HG03558 (cell line): ENCODE results near the gene ARL14EPL.

Experiments
- ATAC-seq: cut with Tn5 transposase; IDR thresholded peaks from one replicate; pipeline ENCODE4 v1.9.1; 2021; ENCODE audit warnings: moderate number of reproducible peaks; ENCODE audit not compliant: unreplicated experiment; ENCODE audit errors: extremely low read depth

ARL14EPL gene

DNA sequence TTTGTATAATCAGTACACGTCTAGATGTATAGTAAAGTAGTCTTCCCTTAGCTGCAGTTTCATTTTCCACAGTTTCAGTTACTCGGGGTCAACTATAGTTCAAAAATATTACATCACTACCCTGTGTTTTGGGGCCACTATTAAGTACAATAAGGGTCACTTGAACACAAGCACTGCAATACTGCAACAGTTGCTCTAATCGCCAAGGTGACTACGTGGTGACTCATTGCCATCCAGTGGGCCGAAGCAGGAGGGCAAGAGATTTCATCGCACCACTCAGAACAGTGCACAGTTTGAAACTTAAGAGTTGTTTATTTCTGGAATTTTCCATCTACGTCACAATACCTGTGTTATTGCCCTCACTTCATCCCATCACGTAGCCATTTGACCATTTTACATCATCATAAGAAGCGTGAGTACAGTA lies at the start of gene ARL14EPL:
TSS of gene ARL14EPL (plus strand) at position 379 of the 424 bp plus-strand sequence. CDS start 18,994 bp downstream, outside the sequence.
- peak; percentile 45 for ATAC-seq

DNA sequence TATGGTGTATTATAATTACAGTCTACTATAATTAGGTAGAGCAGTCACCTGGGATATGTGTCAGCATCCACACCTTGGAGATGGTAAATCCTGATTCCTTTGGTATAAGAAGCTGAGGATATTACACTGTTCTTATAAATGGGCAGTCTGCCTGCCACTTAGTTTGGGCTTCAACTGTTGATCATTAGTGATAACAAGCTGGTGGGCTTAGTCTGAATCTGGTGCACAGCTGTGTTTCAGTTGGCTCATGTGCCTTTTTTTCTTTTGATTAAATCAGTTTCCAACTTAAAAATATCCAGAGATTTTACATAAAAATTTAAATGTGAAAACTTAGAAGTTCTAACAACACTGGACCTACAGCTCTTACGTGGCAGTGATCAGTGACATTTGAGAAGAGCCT lies 48.8 kb upstream of the ARL14EPL start:
- no peak for ATAC-seq

DNA sequence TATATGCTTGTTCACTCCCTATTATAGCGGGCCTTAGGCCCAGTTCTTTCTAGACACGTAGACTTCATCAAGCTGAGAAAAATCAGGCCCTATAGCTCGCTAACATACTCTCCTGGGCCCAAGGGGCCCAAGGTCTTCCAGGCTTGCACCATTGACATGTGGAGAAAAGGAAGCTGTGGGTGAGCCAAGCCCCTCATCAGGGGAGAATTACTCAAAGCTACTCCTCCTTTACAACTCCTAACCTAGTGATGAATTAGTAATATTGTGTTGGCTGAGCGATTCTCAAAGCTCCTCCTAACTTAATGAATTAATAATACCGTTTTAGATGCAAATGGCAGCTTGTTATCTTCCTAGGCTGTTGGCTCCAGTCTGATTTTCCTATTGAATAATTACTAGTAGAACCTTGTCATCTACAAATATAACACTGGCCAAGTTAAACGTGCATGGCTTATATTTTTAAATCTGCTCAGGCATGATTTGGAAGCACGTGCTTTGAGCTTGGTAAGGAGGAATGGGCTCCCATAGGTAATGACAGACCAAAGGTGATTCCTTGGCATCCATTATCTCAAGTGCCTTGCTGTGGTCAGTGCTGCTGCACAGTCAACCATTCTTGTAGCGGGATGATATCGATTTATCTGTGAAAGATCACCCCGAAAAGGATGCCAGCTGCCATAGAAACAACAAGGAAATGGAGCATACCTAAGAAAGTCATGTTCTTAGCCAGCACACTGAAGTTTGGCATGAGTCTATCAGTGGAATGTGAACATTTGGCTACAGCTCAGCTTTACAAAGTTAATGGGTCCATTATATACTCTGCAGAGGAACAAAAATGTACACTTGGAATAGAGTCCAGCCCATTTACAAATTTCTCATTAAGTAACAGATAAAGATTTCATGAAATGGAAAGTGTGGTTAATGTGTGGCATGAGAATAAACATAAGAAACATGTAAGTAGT lies 46.2 kb upstream of the ARL14EPL start:
- ATAC-seq = no peak

DNA sequence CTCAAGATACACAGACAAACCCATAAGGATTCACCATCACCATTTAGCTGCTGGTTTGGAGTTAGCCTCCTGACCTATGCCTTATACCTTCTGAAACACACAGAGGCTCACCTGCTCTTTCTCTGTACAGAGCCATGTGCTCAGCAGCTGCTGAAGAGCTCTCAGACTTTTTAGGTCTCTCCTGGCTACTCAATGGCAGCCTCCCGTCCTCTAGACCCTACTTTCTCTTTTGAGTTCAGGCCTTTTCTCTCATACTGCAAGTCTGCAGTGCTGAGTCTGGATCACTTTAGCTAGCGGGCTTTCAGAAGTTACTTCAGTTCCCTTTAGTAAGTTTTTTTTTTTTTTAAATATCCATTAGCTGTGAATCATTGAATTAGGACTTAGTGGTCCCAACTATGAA lies 44.3 kb upstream of the ARL14EPL start:
- no peak for ATAC-seq

DNA sequence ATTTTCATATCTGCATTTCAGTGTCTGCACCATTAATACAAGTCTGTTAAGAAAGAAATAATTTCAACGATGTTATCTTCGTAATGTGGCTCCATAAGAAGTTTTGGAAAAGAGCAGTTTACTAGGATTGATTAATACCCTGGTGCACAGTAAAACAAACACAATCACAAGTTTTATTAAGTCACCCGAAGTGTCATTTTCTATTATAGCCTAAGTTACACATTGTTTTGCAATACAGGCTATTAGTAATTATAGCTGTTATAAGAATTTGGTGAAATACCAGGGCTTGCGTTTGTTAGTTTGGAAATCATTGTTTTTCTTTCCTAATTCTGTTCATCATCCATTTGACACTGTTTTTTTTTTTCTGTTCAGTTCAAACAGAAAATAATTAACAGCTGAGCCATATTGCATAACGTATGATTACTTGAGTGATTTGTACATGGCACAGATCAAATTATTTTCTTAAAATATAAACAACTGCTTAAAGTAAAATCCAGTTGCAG lies 39.4 kb upstream of the ARL14EPL start:
- no peak for ATAC-seq

DNA sequence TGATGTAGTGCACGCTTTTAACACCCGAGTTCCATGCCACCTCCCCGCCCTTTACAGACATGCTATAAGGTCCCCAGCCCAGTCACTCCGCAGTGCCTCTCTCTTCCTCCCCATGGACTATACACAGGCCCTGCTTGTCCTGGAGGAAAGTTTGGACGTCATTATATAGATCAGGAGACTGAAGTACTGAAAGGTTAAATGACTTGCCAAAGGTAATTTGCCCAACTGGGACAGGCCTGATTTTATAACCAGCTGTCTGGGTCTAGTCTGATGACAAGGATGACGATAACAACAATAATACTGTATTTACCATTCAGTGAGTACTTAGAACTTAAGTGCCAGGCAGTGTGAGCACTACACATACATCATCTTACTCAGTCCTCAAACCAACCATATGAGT lies 36.9 kb upstream of the ARL14EPL start:
- ATAC-seq = no peak

DNA sequence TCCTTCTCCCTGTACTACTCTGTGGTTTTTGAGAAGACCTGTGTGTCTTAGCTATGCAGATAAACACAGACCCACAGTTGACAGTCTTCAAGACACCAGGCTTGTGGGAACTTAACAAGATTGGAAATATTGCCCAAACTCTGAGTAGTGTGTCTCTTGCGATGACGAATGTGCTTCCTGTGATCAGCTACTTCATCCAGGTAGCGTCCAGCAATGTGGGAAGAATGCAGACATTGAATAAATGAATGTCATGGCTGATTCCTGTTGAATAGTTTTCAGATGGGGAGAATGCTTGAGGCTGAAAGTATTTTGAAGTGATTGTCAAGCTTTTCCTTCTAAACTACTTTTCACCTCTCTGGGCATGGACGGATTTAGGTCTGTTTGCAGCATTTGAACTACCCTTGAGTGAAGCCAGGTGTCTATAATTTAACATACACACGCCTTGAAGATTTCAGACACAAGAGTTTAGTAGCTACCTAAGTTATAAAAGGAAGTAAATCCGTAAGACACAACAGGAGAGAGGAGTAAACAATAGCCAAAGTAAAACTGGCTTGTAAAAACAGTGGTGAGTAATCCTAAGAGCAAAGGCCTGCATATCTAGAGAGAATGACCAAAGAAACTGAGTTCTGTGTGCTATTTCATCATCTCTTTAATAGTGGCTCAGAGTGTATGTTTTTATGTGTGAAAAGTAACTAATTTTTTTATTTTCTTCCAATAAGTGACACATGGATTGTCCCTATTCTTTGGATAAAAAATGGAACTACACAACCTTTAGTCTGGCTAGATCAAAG lies 30.0 kb upstream of the ARL14EPL start:
- no peak for ATAC-seq

DNA sequence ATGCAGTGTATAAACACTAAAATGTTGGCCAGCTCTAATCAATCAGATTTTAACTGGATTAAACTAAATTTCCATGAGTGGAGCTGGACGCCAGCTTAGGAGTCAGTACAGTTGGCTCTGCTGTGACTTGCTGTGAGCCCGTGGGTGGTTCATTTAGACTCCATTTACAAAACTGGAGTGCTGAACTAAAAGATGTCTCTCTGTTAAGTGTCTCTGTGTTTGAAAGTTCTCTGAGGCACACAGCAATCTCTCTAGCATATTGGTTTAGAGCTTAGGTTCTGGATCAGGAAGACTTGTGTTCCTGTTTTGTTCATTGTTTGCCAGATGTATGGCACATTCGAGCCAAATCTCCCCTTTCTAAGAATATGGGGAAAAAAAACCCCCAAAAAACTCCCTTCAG lies 28.0 kb upstream of the ARL14EPL start:
- no peak for ATAC-seq

DNA sequence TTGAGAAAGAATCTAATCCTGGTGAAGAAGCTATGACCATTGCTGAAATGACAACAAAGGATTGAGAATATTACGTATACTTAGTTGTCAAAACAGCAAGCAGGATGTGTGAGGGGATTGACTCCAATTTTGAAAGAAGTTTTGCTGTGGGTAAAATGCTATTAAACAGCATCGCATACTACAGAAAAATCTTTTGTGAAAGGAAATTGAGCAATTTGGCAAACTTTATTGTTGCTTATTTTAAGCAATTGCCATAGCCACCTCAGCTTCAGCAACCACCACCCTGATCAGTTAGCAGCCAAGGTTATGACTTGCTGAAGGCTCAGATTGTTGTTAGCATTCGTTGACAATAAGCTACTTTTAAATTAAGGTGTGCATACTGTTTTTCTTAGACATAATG lies 22.5 kb upstream of the ARL14EPL start:
- ATAC-seq = no peak

DNA sequence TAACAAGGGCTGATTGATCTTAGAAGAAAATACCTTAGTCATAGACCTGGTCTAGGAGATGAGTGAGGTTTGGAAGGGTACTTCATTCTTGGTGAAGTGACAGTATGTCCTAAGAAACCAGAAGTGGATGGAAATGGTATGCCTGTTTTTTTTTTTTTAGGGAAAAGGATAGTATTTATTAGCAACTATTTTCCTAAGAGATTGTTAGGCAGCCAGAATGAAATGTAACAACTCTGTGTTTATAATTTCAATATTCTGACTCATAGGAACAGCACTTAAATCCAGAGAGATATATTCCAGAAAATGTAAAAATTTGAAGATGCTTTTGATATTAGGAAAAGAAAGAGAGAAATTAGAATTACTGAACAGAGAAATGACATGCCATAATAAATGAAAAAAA lies 21.2 kb upstream of the ARL14EPL start:
- ATAC-seq = no peak

DNA sequence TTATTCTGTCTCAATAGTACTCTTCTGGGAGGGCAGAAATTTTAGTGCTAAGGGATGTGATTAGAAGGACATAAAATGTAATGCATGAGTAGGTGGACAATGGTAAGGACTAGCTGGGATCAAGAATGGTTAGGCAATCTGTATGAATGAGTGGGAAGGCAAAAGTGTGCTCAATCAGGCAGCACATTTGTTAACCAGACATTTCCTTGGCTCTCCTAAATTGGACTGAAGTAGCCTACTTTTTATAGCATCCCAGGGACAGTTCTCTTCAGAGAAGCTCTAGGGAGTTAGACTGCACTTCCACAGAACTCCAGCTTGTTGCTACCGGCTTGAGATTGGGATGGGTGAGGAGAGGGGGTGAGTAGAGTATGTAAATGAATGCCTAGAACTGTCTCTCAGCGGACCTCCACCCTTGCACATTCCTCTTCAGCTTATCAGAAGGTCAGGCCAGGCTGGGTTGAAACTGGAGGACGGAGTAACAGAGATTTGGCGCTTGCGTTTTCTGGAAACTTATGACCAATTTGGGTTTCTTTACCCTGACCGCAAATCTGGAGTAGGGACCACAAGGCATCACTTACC lies 19.0 kb upstream of the ARL14EPL start:
- no peak for ATAC-seq

DNA sequence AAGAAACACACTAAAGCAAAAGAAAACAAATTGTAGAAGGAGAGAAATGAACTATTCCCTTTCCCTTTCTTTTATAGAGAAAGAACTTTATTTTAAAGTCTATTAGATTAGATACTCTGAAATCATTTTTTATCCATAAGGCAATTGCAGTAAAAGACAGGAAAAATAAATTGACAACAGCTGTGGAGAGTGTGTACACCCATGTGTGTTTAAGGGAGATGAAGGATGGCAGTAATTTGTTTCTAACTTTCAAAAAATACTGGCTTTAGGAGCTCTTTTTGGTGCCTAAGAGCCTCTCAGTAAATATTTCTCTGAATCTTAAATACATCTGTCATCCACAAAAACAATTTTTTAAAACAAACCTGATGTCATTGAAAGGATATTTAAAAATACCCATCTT lies 18.3 kb upstream of the ARL14EPL start:
- ATAC-seq = no peak

DNA sequence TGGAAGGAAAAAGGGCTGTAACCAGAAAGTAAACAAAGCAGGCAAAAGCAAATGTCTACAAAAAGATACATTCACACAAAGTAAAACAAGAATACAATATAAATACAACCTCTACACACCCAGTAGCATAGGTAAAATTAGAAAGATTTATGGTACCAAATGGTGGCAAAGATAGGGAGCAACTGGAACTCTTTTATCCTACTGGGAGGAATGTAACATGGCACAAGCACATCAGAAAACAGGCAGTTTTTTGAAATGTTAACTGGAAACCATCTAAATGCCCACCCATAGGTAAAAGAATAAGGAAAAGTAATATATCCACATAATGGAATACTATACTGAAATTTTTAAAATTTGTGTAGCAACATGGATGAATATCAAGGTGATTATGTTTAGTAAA lies 8.7 kb upstream of the ARL14EPL start:
- no peak for ATAC-seq

DNA sequence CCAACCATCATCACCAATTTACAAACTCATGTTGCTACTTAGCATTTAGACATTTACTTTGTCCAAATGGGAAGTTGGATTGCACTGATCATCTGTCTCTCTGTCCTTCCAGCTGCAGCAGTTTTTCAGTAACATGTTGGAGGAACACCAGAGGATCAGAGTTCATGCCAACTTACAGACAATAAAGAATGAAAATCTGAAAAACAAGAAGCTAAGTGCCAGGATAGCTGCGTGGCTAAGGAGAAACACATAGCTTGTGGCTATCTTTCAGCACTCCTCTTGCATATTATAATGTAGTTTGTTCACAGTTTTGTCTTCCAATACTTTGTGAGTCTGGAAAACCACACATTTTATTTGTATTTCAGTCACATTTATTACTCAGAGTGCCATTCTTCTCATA lies 6.4 kb upstream of the ARL14EPL start:
- ATAC-seq = no peak

DNA sequence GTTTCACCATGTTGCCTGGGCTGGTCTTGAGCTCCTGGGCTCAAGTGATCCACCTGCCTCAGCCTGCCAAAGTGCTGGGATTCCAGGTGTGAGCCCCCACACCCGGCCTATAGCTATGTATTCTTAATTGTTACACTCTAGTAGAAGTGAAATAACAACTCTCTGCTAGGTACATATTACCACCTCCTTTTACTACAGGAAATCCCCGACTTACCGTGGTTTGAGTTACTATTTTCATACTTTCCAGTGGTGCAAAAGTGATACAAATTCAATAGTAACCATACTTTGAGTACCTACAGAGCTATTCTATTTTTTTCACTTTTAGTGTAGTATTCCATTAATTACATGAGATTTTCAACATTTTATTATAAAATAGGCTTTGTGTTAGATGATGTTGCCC lies 719 bp downstream of the ARL14EPL start:
- ATAC-seq = no peak

DNA sequence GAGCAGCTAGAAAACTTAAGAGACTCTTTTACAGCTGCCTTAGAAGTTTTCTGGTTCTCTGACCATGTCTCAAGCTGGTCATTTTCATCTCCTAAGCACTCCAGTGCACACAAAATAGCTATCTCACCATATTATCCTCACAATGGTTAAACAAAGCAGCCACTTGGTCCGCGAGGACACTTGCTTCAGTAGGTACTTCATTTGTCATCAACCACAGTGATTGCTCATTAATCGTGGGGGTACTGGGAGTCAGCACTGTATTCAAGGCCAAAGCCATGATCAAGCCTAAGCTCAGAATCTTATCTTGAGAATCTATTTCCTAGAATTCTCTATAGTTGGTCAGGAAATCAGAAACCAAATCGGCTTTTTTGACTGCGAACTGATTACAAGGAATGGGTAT lies 2.9 kb downstream of the ARL14EPL start:
- no peak for ATAC-seq

DNA sequence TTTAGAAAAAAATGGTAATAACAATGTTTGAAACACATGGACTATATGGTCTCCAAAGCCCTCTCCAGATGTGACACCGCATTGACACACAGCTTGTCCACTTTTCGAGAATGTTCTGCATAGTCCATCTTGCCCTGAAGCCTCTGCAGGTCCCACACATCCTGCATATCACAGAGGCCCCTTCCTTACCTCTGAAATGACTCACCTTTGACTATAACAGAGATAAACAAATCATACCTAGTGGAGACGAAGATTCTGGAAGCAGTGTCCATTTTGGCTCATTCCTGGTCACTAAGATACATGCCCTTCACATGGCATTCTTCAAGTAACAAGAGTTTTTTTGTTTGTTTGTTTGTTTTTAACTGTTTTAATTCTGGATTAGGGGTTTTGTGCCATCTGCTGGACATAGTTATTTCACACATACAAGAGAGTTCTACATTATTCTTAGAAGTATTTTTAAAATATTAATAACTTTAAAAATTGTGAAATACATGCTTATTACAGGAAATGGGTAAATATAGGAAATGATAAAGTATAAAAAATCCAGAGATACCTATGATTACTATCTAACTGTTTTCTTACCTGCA lies 5.1 kb downstream of the ARL14EPL start:
- ATAC-seq = no peak

DNA sequence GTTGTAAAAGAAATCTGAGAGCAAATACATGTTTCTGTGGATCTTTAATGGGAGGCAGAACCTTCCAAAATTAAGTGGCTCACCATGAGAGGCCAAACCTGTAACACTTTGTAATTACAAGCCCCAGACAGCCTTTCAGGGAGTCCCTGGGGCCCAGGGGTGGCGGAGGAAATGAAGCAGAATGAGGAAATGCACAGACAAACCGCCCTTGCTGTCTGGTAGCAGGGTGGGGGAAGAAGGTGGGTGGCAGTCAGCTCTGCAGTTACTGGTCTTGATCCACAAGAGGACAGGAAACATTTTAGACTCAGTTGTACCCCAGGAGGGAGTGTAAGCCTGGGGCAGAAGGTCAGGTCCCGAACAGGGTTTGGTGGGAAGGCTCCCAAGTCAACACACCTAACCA lies 6.5 kb downstream of the ARL14EPL start:
- peak; percentile 50 for ATAC-seq

DNA sequence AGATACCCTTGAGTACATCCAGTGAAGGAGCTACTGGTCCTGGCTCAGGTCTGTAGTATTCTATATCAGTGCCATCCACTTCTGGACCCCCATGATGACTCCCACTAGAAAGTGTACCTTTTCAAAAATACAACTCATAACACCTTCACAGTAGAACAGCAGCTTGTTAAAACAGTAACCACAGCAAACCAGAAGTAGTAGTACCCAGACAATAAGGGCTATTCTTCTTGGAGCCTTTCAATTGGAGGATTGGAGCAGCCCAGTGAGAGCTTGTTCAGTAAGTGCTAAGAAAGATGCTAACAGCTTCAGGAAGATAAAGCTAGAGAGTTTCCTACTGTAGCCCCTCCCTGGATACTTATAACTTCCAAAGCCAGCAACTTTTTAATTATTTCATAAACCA lies 10.1 kb downstream of the ARL14EPL start:
- no peak for ATAC-seq

DNA sequence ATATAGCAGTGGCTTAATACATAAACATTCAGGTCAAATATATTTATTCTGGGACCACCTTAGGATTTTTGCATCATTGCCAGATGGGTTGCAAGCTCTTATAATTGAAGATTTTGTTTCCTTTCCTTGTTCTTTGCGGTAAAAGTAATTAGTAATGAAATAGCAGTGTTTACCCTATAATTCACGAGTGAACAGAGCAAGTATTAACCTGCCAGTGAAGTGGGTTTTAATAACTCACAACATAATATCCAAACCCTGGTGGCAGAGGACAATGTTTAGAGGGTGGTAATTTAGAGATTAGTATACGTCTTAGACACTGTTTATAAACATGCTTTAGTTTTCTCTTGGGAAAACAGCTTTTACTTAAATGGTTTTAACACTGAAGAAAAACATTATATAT lies 11.8 kb downstream of the ARL14EPL start:
- no peak for ATAC-seq
